Panc1 (cell line): ENCODE data around the gene SHISAL1. TPM values are rescaled to one million over a fixed set of nuclear protein-coding genes. Genes with fewer than 3 reads are reported as not detected.

Source experiments
- ATAC-seq: fragments of 200-7000 bp; cut with Tn5 transposase; 2 replicates; pipeline ENCODE4 v1.9.1; 2020; ENCODE audit warnings: mild to moderate bottlenecking, moderate library complexity
- BruUV-seq: library from RNA; stranded (reverse); fragments of 400-500 nt; replicated peaks from 2 replicates; lab custom pipeline; 2021; lab: Mats Ljungman, UMichigan
- CTCF ChIA-PET: fragments of 300-600 bp; sonication (Branson Sonifier 250); formaldehyde crosslinking; loops from one replicate; lab custom pipeline; 2022; ENCODE audit warnings: antibody characterized with exemption; lab: Charles Lee
- POLR2A ChIA-PET: fragments of 300-600 bp; sonication (Branson Sonifier 250); formaldehyde crosslinking; loops from one replicate; lab custom pipeline; 2022; ENCODE audit warnings: antibody characterized with exemption; lab: Charles Lee
- DNase-seq: peaks from one replicate; pipeline ENCODE4 v3.0.0-alpha.2; 2010; ENCODE audit warnings: low read depth, low spot score
- H3K27ac ChIP-seq: 2 replicates; pipeline ENCODE4 v1.5.1; 2011; ENCODE audit warnings: mild to moderate bottlenecking, low read length, inconsistent platforms
- H3K27me3 ChIP-seq: fragments of 200-500 bp; sonication (Bioruptor generic); 2 replicates; pipeline ENCODE4 v1.6.0; 2014; ENCODE audit warnings: low read length, inconsistent platforms; ENCODE audit not compliant: control insufficient read depth, insufficient read depth
- H3K36me3 ChIP-seq: fragments of 200-500 bp; sonication (Bioruptor generic); 2 replicates; pipeline ENCODE4 v1.5.1; 2014; ENCODE audit warnings: inconsistent platforms, mild to moderate bottlenecking, low read length, moderate library complexity; ENCODE audit not compliant: control insufficient read depth, insufficient read depth
- H3K4me1 ChIP-seq: 2 replicates; pipeline ENCODE4 v1.5.1; 2011; ENCODE audit warnings: inconsistent platforms, mild to moderate bottlenecking, low read length, moderate library complexity; ENCODE audit not compliant: control insufficient read depth, insufficient read depth
- H3K4me3 ChIP-seq, 2 experiments: 2 replicates each; pipeline ENCODE4 v1.5.1; 2011 to 2012; ENCODE audit warnings: low read depth in 2 of 2, low read length in 2 of 2, mild to moderate bottlenecking in 2 of 2, inconsistent platforms in 1 of 2, moderate library complexity in 1 of 2
- H3K9me3 ChIP-seq: fragments of 200-500 bp; sonication (Bioruptor generic); 2 replicates; pipeline ENCODE4 v1.5.1; 2014; ENCODE audit warnings: low read depth, mild to moderate bottlenecking, inconsistent platforms, low read length, moderate library complexity; ENCODE audit not compliant: control insufficient read depth, insufficient read depth
- POLR2AphosphoS5 ChIP-seq: IDR thresholded peaks from 2 replicates; pipeline ENCODE4 v1.6.1; 2012; ENCODE audit warnings: mild to moderate bottlenecking, low read depth, low read length, moderate library complexity
- SIN3A ChIP-seq: IDR thresholded peaks from 2 replicates; pipeline ENCODE4 v1.6.1; 2012; ENCODE audit warnings: low read depth, mild to moderate bottlenecking, low read length, moderate library complexity, borderline replicate concordance; ENCODE audit not compliant: insufficient read depth
- TCF7L2 ChIP-seq: IDR thresholded peaks from 2 replicates; pipeline ENCODE4 v1.6.1; 2011; ENCODE audit warnings: mild to moderate bottlenecking, low read depth, low read length, inconsistent platforms
- in situ Hi-C: cut with HindIII; loops from 2 replicates; pipeline ENCODE4 v1.10.0; 2016; ENCODE audit warnings: low sequenced_read_pairs, low pct_unique_long_range_greater_than_20kb
- intact Hi-C: fragments of 100-400 bp; cut with micrococcal nuclease; formaldehyde crosslinking; loops from one replicate; pipeline ENCODE4 v1.10.0; 2022; ENCODE audit not compliant: unreplicated experiment
- total RNA-seq: library from RNA; stranded (reverse); gene quantifications from one replicate; pipeline ENCODE4 v1.2.1, GENCODE V29; 2021; ENCODE audit not compliant: unreplicated experiment
- TF ChIP-seq, protein P1 (sequence below), 2 experiments: IDR thresholded peaks; 2 replicates each; pipeline ENCODE4 v1.6.1; 2011 to 2012; ENCODE audit warnings: low read depth in 2 of 2, control low read depth in 1 of 2, low read length in 1 of 2, mild to moderate bottlenecking in 1 of 2, moderate library complexity in 1 of 2; ENCODE audit not compliant: insufficient read depth in 1 of 2
- TF ChIP-seq, protein P2 (sequence below): fragments of 450-650 bp; IDR thresholded peaks from 2 replicates; pipeline ENCODE4 v1.5.1; 2017; ENCODE audit warnings: mild to moderate bottlenecking

The SHISAL1 gene
- total RNA-seq, 1 experiment from 2014 or later: 1.2 TPM

DNA sequence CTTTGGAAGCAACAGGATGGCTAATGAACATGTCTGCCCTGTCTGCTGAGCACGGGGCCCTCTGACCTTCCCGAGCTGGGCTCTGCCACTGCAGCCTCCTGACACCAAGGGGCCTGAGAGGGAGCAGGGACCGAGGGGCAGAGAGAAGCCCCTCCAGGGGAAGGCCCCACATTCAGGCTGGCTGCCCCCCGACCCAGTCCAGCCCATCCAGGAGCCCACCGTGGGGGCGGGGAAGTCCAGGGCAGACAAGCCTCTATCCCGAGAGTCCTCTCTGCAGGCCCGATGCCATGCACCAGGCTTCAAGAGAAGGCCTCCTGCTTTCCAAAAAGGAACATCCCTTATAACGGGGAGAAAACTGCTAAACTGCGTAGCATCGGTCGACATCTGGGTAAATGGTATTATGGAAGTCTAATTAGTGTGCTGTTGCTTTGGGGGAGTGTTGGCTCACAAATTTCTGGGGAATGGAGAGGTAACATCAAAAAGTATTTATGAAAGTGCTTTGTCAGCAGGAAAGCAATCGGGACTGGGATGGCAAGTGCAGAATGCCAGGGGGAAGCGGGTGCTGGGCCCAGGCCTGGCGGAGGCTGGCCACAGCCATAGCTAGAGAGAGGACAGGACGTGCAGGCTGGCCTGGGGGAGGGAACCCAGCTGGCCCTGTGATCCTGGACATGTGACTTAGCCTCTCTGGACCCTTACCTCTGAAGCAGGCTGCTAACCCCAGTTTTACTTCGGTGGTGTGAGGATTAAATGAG lies 5.3 kb upstream of the SHISAL1 start:
- no TSS peak for BruUV-seq
- ATAC-seq: no peak
- Histone ChIP-seq H3K36me3 (no peaks in the 10 kb centered on the region), H3K4me1 (no peaks in the 10 kb centered on the region), H3K27me3 (no peaks in the 10 kb centered on the region), H3K27ac (no peak overlapping the region), H3K9me3 (no peaks in the 10 kb centered on the region), H3K4me3 (no peak overlapping the region)
- TF ChIP-seq, protein P1, sequence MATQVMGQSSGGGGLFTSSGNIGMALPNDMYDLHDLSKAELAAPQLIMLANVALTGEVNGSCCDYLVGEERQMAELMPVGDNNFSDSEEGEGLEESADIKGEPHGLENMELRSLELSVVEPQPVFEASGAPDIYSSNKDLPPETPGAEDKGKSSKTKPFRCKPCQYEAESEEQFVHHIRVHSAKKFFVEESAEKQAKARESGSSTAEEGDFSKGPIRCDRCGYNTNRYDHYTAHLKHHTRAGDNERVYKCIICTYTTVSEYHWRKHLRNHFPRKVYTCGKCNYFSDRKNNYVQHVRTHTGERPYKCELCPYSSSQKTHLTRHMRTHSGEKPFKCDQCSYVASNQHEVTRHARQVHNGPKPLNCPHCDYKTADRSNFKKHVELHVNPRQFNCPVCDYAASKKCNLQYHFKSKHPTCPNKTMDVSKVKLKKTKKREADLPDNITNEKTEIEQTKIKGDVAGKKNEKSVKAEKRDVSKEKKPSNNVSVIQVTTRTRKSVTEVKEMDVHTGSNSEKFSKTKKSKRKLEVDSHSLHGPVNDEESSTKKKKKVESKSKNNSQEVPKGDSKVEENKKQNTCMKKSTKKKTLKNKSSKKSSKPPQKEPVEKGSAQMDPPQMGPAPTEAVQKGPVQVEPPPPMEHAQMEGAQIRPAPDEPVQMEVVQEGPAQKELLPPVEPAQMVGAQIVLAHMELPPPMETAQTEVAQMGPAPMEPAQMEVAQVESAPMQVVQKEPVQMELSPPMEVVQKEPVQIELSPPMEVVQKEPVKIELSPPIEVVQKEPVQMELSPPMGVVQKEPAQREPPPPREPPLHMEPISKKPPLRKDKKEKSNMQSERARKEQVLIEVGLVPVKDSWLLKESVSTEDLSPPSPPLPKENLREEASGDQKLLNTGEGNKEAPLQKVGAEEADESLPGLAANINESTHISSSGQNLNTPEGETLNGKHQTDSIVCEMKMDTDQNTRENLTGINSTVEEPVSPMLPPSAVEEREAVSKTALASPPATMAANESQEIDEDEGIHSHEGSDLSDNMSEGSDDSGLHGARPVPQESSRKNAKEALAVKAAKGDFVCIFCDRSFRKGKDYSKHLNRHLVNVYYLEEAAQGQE (IDR thresholded peaks at IDR 0.05; ENCODE audit: insufficient read depth in 1 of 2, low read depth in 2 of 2, low read length in 1 of 2): no peak
- no peak for TF ChIP-seq SIN3A
- TF ChIP-seq TCF7L2: no peak
- no peak for TF ChIP-seq POLR2AphosphoS5
- TF ChIP-seq, protein P2, sequence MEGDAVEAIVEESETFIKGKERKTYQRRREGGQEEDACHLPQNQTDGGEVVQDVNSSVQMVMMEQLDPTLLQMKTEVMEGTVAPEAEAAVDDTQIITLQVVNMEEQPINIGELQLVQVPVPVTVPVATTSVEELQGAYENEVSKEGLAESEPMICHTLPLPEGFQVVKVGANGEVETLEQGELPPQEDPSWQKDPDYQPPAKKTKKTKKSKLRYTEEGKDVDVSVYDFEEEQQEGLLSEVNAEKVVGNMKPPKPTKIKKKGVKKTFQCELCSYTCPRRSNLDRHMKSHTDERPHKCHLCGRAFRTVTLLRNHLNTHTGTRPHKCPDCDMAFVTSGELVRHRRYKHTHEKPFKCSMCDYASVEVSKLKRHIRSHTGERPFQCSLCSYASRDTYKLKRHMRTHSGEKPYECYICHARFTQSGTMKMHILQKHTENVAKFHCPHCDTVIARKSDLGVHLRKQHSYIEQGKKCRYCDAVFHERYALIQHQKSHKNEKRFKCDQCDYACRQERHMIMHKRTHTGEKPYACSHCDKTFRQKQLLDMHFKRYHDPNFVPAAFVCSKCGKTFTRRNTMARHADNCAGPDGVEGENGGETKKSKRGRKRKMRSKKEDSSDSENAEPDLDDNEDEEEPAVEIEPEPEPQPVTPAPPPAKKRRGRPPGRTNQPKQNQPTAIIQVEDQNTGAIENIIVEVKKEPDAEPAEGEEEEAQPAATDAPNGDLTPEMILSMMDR: no peak
- CTCF ChIA-PET: no interaction called here
- in situ Hi-C loops (no loop called here), intact Hi-C loops (no loop called here)
- POLR2A ChIA-PET: no interaction called here
- DNase-seq: no peak

GRCh38 chr22:44317123-44317444 lies 4.3 kb upstream of the SHISAL1 start:
- ATAC-seq (no peak), DNase-seq (no peak)
- Histone ChIP-seq H3K36me3 (no peaks in the 10 kb centered on the region), H3K4me3 (no peak overlapping the region), H3K27me3 (no peaks in the 10 kb centered on the region), H3K27ac (no peak overlapping the region), H3K4me1 (no peaks in the 10 kb centered on the region), H3K9me3 (no peaks in the 10 kb centered on the region)
- ChIA-PET CTCF (no interaction called here), POLR2A (no interaction called here)
- intact Hi-C loops (no loop called here), in situ Hi-C loops (no loop called here)
- BruUV-seq: no TSS peak
- no peak for TF ChIP-seq POLR2AphosphoS5
- TF ChIP-seq, protein P2: no peak
- TF ChIP-seq TCF7L2: no peak
- TF ChIP-seq, protein P1 (IDR thresholded peaks at IDR 0.05; ENCODE audit: insufficient read depth in 1 of 2, low read depth in 2 of 2, low read length in 1 of 2): no peak
- TF ChIP-seq SIN3A: no peak
